ENCODE measurements around the gene COL24A1.

The COL24A1 gene

GRCh38 chr1:85705940-85706339, 450.6 kb downstream of the COL24A1 start:
- no peak overlapping the region for H3K27ac ChIP-seq (ENCODE audit: low read length)
- peaks cover 47% of the 10 kb centered on the region for H3K4me1 ChIP-seq (ENCODE audit: insufficient read depth, low read length)
- ATAC-seq (ENCODE audit: insufficient read depth, low read depth) (no peak), DNase-seq (no peak)
- no peaks in the 10 kb centered on the region for H3K27me3 ChIP-seq (ENCODE audit: insufficient read depth, low read length, poor library complexity)
- no peak for TF ChIP-seq EZH2 (IDR thresholded peaks at IDR 0.05; ENCODE audit: borderline replicate concordance, low read depth, low read length, severe bottlenecking)
- TF ChIP-seq CTCF (IDR thresholded peaks at IDR 0.05; ENCODE audit: borderline replicate concordance, extremely low read depth, low read length, poor library complexity, severe bottlenecking), result no peak
- peaks cover 64% of the 10 kb centered on the region for H3K79me2 ChIP-seq (ENCODE audit: insufficient read depth, low read length)
- H3K9me3 ChIP-seq (ENCODE audit: insufficient read depth, low read length, severe bottlenecking), result no peaks in the 10 kb centered on the region
- no peak overlapping the region for H2AFZ ChIP-seq (ENCODE audit: low read depth, low read length)
- no peaks in the 10 kb centered on the region for H4K20me1 ChIP-seq (ENCODE audit: insufficient read depth, low read length)
- H3K9ac ChIP-seq (ENCODE audit: low read depth, low read length), result no peak overlapping the region
- H3K4me2 ChIP-seq (ENCODE audit: insufficient read depth, low read length), result peak overlapping the region; percentile 72
- peaks cover 51% of the 10 kb centered on the region for H3K36me3 ChIP-seq (ENCODE audit: insufficient read depth, low read length)
- H3K4me3 ChIP-seq (ENCODE audit: low read depth in 1 of 2, low read length in 2 of 2), result peak overlapping the region in 1 of 2 experiments; percentile 35; a peak in 1 of 4 replicates

DNA sequence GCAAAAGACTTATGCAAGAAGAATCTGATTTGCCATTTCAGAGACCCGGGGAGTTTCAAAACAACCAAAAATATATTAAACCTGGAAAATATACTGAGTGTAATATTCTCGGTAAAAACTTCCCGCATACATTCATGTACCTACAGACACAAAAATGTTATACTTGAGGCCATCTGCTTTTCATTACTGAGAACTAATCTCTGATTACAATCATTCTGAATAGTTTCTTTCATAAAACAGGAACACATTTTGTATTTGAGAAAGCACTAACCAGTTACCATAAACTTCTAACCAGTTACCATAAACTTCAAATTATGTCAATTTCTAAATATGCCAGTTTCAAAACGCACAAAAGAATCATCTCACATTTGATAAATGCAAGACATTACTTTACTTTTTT, 456.1 kb downstream of the COL24A1 start:
- ATAC-seq (ENCODE audit: insufficient read depth, low read depth) (no peak), DNase-seq (no peak)
- TF ChIP-seq CTCF (IDR thresholded peaks at IDR 0.05; ENCODE audit: borderline replicate concordance, extremely low read depth, low read length, poor library complexity, severe bottlenecking) (no peak), EZH2 (IDR thresholded peaks at IDR 0.05; ENCODE audit: borderline replicate concordance, low read depth, low read length, severe bottlenecking) (no peak)
- H3K9me3 ChIP-seq (ENCODE audit: insufficient read depth, low read length, severe bottlenecking), result no peaks in the 10 kb centered on the region
- peaks cover 19% of the 10 kb centered on the region for H3K4me1 ChIP-seq (ENCODE audit: insufficient read depth, low read length)
- H3K9ac ChIP-seq (ENCODE audit: low read depth, low read length), result no peak overlapping the region
- peaks cover 70% of the 10 kb centered on the region for H3K36me3 ChIP-seq (ENCODE audit: insufficient read depth, low read length)
- no peak overlapping the region for H3K4me3 ChIP-seq (ENCODE audit: low read depth in 1 of 2, low read length in 2 of 2)
- H4K20me1 ChIP-seq (ENCODE audit: insufficient read depth, low read length), result no peaks in the 10 kb centered on the region
- no peaks in the 10 kb centered on the region for H3K27me3 ChIP-seq (ENCODE audit: insufficient read depth, low read length, poor library complexity)
- H3K27ac ChIP-seq (ENCODE audit: low read length), result no peak overlapping the region
- no peak overlapping the region for H2AFZ ChIP-seq (ENCODE audit: low read depth, low read length)
- H3K79me2 ChIP-seq (ENCODE audit: insufficient read depth, low read length), result peaks cover 59% of the 10 kb centered on the region
- no peak overlapping the region for H3K4me2 ChIP-seq (ENCODE audit: insufficient read depth, low read length)

DNA sequence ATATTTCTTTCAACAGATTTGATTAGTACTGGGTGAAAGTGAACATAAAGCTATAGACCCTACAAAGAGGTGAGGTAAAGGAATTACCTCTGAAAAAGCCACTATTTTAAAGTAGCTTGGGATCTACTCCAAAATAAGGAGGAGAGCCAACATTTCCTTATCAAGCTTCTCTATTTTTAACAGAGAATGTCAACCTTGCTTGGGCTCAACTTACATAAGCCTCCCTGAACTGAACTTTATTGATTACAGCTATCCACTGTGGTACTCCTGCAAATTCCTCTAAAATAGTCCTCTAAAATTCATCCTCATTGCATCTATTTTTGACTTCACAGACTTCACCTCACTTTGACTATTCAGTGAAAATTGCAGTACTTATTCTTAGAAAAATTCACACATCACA, 458.7 kb downstream of the COL24A1 start:
- ATAC-seq (ENCODE audit: insufficient read depth, low read depth) (no peak), DNase-seq (no peak)
- Histone ChIP-seq H3K79me2 (ENCODE audit: insufficient read depth, low read length) (peaks cover 49% of the 10 kb centered on the region), H2AFZ (ENCODE audit: low read depth, low read length) (no peak overlapping the region), H3K4me3 (ENCODE audit: low read depth in 1 of 2, low read length in 2 of 2) (no peak overlapping the region), H3K4me2 (ENCODE audit: insufficient read depth, low read length) (no peak overlapping the region), H4K20me1 (ENCODE audit: insufficient read depth, low read length) (peaks cover 3% of the 10 kb centered on the region; the same call in 1 of the 2 replicates), H3K36me3 (ENCODE audit: insufficient read depth, low read length) (peaks cover 50% of the 10 kb centered on the region), H3K27ac (ENCODE audit: low read length) (no peak overlapping the region; the same call in 1 of the 2 replicates), H3K27me3 (ENCODE audit: insufficient read depth, low read length, poor library complexity) (no peaks in the 10 kb centered on the region), H3K9me3 (ENCODE audit: insufficient read depth, low read length, severe bottlenecking) (no peaks in the 10 kb centered on the region), H3K9ac (ENCODE audit: low read depth, low read length) (no peak overlapping the region), H3K4me1 (ENCODE audit: insufficient read depth, low read length) (no peaks in the 10 kb centered on the region; the same call in 1 of the 2 replicates)
- TF ChIP-seq EZH2 (IDR thresholded peaks at IDR 0.05; ENCODE audit: borderline replicate concordance, low read depth, low read length, severe bottlenecking), result no peak
- no peak for TF ChIP-seq CTCF (IDR thresholded peaks at IDR 0.05; ENCODE audit: borderline replicate concordance, extremely low read depth, low read length, poor library complexity, severe bottlenecking)
